K562 (cell line): ENCODE data around the gene CSNK1D. TPM values are rescaled to one million over a fixed set of nuclear protein-coding genes. Genes with fewer than 3 reads are reported as not detected.

Experiments used
- ATAC-seq: fragments of 200-7000 bp; cut with Tn5 transposase; 3 replicates; pipeline ENCODE4 v1.9.1; 2020; ENCODE audit warnings: moderate library complexity
- BruUV-seq: library from RNA; stranded (reverse); fragments of 400-500 nt; replicated peaks from 2 replicates; lab custom pipeline; 2021; lab: Mats Ljungman, UMichigan
- CTCF ChIA-PET: fragments of 300-600 bp; formaldehyde crosslinking; extraction: SDS; loops from one replicate; lab custom pipeline; 2021; ENCODE audit warnings: low intra/inter-chr PET ratio; lab: Yijun Ruan, JAX
- POLR2A ChIA-PET: fragments of 300-600, 350-650 bp; sonication (Branson Sonifier 250); formaldehyde crosslinking; extraction: SDS; loops from one replicate; lab custom pipeline; 2021; ENCODE audit warnings: antibody characterized with exemption, inconsistent platforms; lab: Yijun Ruan, JAX
- DNase-seq, 4 experiments: peaks; one replicate each; pipeline versions ENCODE4 v3.0.0 to v3.0.0-alpha.2; 2011 to 2018; ENCODE audit warnings: low spot score in 3 of 4, mixed read lengths in 3 of 4; ENCODE audit errors: extremely low read depth in 1 of 4
- FAIRE-seq: peaks from 2 replicates; lab custom pipeline; 2011; peaks lifted over from hg19 to GRCh38; lab: Jason Lieb, UNC
- H2AFZ ChIP-seq: 2 replicates; pipeline ENCODE4 v1.6.0; 2011; ENCODE audit warnings: low read depth, low read length, control low read depth, inconsistent platforms
- H3K27ac ChIP-seq: fragments of 200-600 bp; 3 replicates; pipeline ENCODE4 v1.8.0; 2011; ENCODE audit warnings: low read depth, mild to moderate bottlenecking, control low read depth, inconsistent platforms, low read length, moderate library complexity, mixed read lengths; ENCODE audit errors: extremely low read depth
- H3K27me3 ChIP-seq, 2 experiments: fragments of 300-600 bp in 1 of 2; 2 replicates in 1 of 2; 3 replicates in 1 of 2; pipeline versions ENCODE4 v1.6.0 to v1.8.0; 2011; ENCODE audit warnings: inconsistent platforms in 2 of 2, low read length in 2 of 2, mild to moderate bottlenecking in 1 of 2, mixed read lengths in 1 of 2, moderate library complexity in 1 of 2; ENCODE audit not compliant: control insufficient read depth in 2 of 2, insufficient read depth in 2 of 2
- H3K36me3 ChIP-seq: fragments of 300-600 bp; 3 replicates; pipeline ENCODE4 v1.8.0; 2011; ENCODE audit warnings: mild to moderate bottlenecking, low read length, inconsistent platforms; ENCODE audit not compliant: control insufficient read depth, insufficient read depth
- H3K4me1 ChIP-seq, 2 experiments: fragments of 200-600 bp in 1 of 2; replicated peaks in 1 of 2; 2 replicates in 1 of 2; 3 replicates in 1 of 2; pipeline versions ENCODE4 v1.5.1 to v1.8.0; 2011; ENCODE audit warnings: inconsistent platforms in 2 of 2, low read length in 2 of 2, mild to moderate bottlenecking in 1 of 2, mixed read lengths in 1 of 2, moderate library complexity in 1 of 2; ENCODE audit not compliant: control insufficient read depth in 2 of 2, insufficient read depth in 2 of 2
- H3K4me2 ChIP-seq: 2 replicates; pipeline ENCODE4 v1.6.1; 2011; ENCODE audit warnings: low read length, control low read depth, inconsistent platforms, mixed read lengths; ENCODE audit not compliant: insufficient read depth
- H3K4me3 ChIP-seq: fragments of 200-600 bp; sonication (generic), shearing (Covaris generic); 2 replicates; pipeline ENCODE4 v1.5.1; 2016; ENCODE audit warnings: control low read depth, inconsistent platforms
- H3K79me2 ChIP-seq: fragments of 200-600 bp; 3 replicates; pipeline ENCODE4 v1.8.0; 2011; ENCODE audit warnings: low read length, inconsistent platforms; ENCODE audit not compliant: control insufficient read depth, insufficient read depth
- H3K9ac ChIP-seq, 2 experiments: 2 replicates each; pipeline versions ENCODE4 v1.6.0 to v1.6.1; 2011; ENCODE audit warnings: low read depth in 2 of 2, low read length in 2 of 2, control low read depth in 1 of 2, inconsistent platforms in 1 of 2, mild to moderate bottlenecking in 1 of 2, mixed read lengths in 1 of 2; ENCODE audit not compliant: insufficient read depth in 1 of 2
- H3K9me1 ChIP-seq: one replicate; pipeline ENCODE4 v1.6.0; 2011; ENCODE audit warnings: inconsistent platforms, mild to moderate bottlenecking, low read length, moderate library complexity; ENCODE audit not compliant: control insufficient read depth, insufficient read depth
- H3K9me3 ChIP-seq: replicated peaks from 2 replicates; pipeline ENCODE4 v1.5.1; 2011; ENCODE audit warnings: low read depth, low read length, inconsistent platforms; ENCODE audit not compliant: control insufficient read depth, insufficient read depth
- H4K20me1 ChIP-seq: replicated peaks from 2 replicates; pipeline ENCODE4 v1.6.1; 2011; ENCODE audit warnings: low read length, inconsistent platforms, mixed read lengths; ENCODE audit not compliant: control insufficient read depth, insufficient read depth
- BCOR ChIP-seq: fragments of 450-650 bp; IDR thresholded peaks from 2 replicates; pipeline ENCODE4 v1.6.1; 2016
- MYNN ChIP-seq, 2 experiments: sonication (generic); formaldehyde crosslinking in 1 of 2; IDR thresholded peaks; 2 replicates each; pipeline versions ENCODE4 v1.5.0 to v1.6.1; 2016 to 2020; ENCODE audit warnings: antibody characterized with exemption in 1 of 2, missing genetic modification reagents in 1 of 2
- RCOR1 ChIP-seq, 2 experiments: IDR thresholded peaks; 2 replicates each; pipeline ENCODE4 v1.6.1; 2012; ENCODE audit warnings: low read depth in 2 of 2, low read length in 2 of 2, borderline replicate concordance in 1 of 2, improper control_type of control experiment in 1 of 2
- TEAD4 ChIP-seq, 2 experiments: sonication (generic) in 1 of 2; formaldehyde crosslinking in 1 of 2; IDR thresholded peaks; 2 replicates each; pipeline versions ENCODE4 v1.6.1 to v1.8.0; 2012 to 2022; ENCODE audit warnings: borderline replicate concordance in 1 of 2, inconsistent platforms in 1 of 2, low read length in 1 of 2, mild to moderate bottlenecking in 1 of 2, missing genetic modification reagents in 1 of 2
- ZNF766 ChIP-seq: fragments of 200-800 bp; sonication (Bioruptor generic); conservative IDR thresholded peaks from 2 replicates; pipeline ENCODE4 v1.6.1; 2016; ENCODE audit warnings: missing genetic modification characterization, missing compliant biosample characterization
- WGBS: fragments of 100-300 bp; shearing (Covaris generic); methylation state at CpG from one replicate; pipeline ENCODE4 v1.1.6; 2016; ENCODE audit warnings: low coverage, mixed read lengths; ENCODE audit not compliant: insufficient coverage; ENCODE audit errors: missing lambda C conversion rate; 5-methylcytosine and 5-hydroxymethylcytosine counted together
- in situ Hi-C: fragments of 300-500 bp; cut with MboI; formaldehyde crosslinking; loops from 4 replicates; pipeline ENCODE4 v1.15.0; 2018; ENCODE audit warnings: inconsistent platforms, mixed read lengths
- intact Hi-C: fragments of 100-400 bp; cut with micrococcal nuclease; formaldehyde crosslinking; loops from 2 replicates; pipeline ENCODE4 v1.14.2; 2022
- polyA plus RNA-seq, 8 experiments: library from polyadenylated mRNA; depleted of rRNA in 4 of 8; stranded (reverse) in 5 of 8; unstranded in 3 of 8; fragments of >200 nt; fragmentation: Nextera tagmentation in 2 of 8; fragmentation: Illumina TruSeq in 1 of 8; extraction: Ambion mirVana in 2 of 8; extraction: Trizol in 1 of 8; gene quantifications; 2 replicates each; pipeline versions ENCODE4 v1.2.1 to v1.2.3, GENCODE V29; 2011 to 2014; ENCODE audit warnings: inconsistent platforms in 1 of 8, missing spikeins in 1 of 8
- total RNA-seq, 7 experiments: library from RNA; depleted of rRNA in 6 of 7; stranded (reverse); fragments of >200 nt in 6 of 7; fragmentation: Illumina TruSeq in 2 of 7; extraction: Trizol in 2 of 7; gene quantifications; 2 replicates each; pipeline versions ENCODE4 v1.2.1 to v1.2.3, GENCODE V29; 2011 to 2021; ENCODE audit warnings: low replicate concordance in 1 of 7
- TF ChIP-seq, protein P1 (sequence below): sonication (generic); formaldehyde crosslinking; IDR thresholded peaks from 2 replicates; pipeline ENCODE4 v1.8.0; 2022; ENCODE audit warnings: missing genetic modification reagents, mild to moderate bottlenecking, moderate library complexity, borderline replicate concordance
- TF ChIP-seq, protein P2 (sequence below): fragments of 450-650 bp; IDR thresholded peaks from 2 replicates; pipeline ENCODE4 v1.6.1; 2018; ENCODE audit not compliant: partially characterized antibody
- TF ChIP-seq, protein P3 (sequence below): fragments of 450-650 bp; formaldehyde crosslinking; IDR thresholded peaks from 2 replicates; pipeline ENCODE4 v1.4.0; 2022; ENCODE audit warnings: missing genetic modification characterization
- TF ChIP-seq, protein P4 (sequence below), 3 experiments: fragments of 200-800 bp in 1 of 3; sonication (Bioruptor generic) in 1 of 3; sonication (generic) in 1 of 3; formaldehyde crosslinking in 1 of 3; IDR thresholded peaks; 2 replicates each; pipeline versions ENCODE4 v1.6.1 to v1.8.0; 2016 to 2022; ENCODE audit warnings: mild to moderate bottlenecking in 2 of 3, missing compliant biosample characterization in 2 of 3, missing genetic modification characterization in 2 of 3, missing genetic modification reagents in 1 of 3

Gene CSNK1D
- total and polyA plus RNA-seq, 9 of the 15 experiments (the other 6 are each of a cell fraction or from before 2014, with no cell fraction given) = 6.5 to 133 (median 41.3) TPM

DNA sequence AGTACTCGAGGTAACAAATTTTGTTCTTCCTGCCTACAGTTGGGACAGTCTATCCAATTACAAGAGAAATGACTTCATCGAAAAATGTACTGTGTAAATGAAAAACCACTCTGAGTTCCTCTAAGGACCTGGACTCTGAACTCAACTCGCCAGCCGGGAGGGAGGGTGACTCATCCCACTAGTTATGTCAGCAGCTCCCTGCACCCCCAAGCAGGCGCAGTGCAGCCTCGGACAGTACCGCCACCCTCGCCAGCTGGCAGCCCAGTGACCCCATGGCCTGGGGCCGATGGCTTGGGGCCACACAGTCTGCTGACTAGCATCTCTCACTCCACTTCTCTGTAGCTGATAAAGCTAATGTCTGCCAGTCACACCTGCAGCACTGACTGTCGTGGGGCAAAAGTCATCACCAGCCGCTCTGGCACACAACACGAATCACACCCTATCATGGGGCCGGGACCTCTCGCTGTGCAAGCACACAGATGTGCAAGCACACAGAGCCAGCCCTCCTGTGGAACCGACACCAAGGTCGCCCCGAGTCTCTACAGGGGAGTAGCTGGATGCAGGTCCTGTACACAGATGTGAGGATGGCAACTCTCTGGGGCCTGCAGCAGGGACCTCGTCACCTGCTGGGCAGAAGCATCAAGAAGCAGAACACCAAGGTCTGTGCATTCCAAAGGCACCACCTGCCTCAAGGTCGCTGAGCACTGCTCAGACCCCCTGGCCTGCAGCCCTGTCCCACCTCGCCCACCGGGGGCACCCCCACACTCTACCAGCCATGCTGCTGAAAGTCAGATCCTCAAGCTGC lies 5.7 kb downstream of the CSNK1D start:
- Histone ChIP-seq H3K4me3 (no peak overlapping the region; the same call in 1 of the 2 replicates), H4K20me1 (peaks cover 68% of the 10 kb centered on the region), H3K27me3 (no peaks in the 10 kb centered on the region), H3K9me3 (no peaks in the 10 kb centered on the region), H3K4me1 (peaks cover 41 to 57% of the 10 kb centered on the region in 2 experiments), H3K9ac (peak overlapping the region; percentile 45 to 93), H3K27ac (peak overlapping the region; percentile 75), H3K36me3 (peaks cover 94% of the 10 kb centered on the region), H3K9me1 (peaks cover 16% of the 10 kb centered on the region), H3K4me2 (peak overlapping the region; percentile 74), H3K79me2 (peaks cover 97% of the 10 kb centered on the region), H2AFZ (no peak overlapping the region)
- WGBS = 15% methylated on average over 21 of the region's 21 CpGs
- FAIRE-seq (peak; percentile 89), ATAC-seq (peak; percentile 92), DNase-seq (peak in 3 of 4 experiments; percentile 45 to 83 (median 69))
- no TSS peak for BruUV-seq
- POLR2A ChIA-PET = interaction anchor here (0.5 to 2.7 kb wide), 9 partner anchors 8 to 660 kb away, joined by 3 to 20 read pairs (median 3); no protein-coding TSS in a partner anchor
- intact Hi-C loops (no loop called here), in situ Hi-C loops (no loop called here)
- CTCF ChIA-PET = no interaction called here
- TF ChIP-seq TEAD4 (IDR thresholded peaks at IDR 0.05; ENCODE audit: low read length) (0 out of 2 replicates have a peak, but pooled peaks have one; percentile 32), TEAD4 (CRISPR knock-in tag; IDR thresholded peaks at IDR 0.05; ENCODE audit: borderline replicate concordance) (no peak), BCOR (no peak), ZNF766 (CRISPR knock-in tag) (no peak), RCOR1 (IDR thresholded peaks at IDR 0.05; ENCODE audit: borderline replicate concordance in 1 of 2, low read depth in 2 of 2, low read length in 2 of 2) (peak in 1 of 2 experiments; percentile 17; a peak in 1 of 4 replicates), MYNN (IDR thresholded peaks at IDR 0.05) (peak; percentile 30; the same call in 1 of the 2 replicates), MYNN (CRISPR knock-in tag; IDR thresholded peaks at IDR 0.05) (no peak)
- TF ChIP-seq, protein P1, sequence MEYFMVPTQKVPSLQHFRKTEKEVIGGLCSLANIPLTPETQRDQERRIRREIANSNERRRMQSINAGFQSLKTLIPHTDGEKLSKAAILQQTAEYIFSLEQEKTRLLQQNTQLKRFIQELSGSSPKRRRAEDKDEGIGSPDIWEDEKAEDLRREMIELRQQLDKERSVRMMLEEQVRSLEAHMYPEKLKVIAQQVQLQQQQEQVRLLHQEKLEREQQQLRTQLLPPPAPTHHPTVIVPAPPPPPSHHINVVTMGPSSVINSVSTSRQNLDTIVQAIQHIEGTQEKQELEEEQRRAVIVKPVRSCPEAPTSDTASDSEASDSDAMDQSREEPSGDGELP (CRISPR knock-in tag) = peak; percentile 92
- TF ChIP-seq, protein P2, sequence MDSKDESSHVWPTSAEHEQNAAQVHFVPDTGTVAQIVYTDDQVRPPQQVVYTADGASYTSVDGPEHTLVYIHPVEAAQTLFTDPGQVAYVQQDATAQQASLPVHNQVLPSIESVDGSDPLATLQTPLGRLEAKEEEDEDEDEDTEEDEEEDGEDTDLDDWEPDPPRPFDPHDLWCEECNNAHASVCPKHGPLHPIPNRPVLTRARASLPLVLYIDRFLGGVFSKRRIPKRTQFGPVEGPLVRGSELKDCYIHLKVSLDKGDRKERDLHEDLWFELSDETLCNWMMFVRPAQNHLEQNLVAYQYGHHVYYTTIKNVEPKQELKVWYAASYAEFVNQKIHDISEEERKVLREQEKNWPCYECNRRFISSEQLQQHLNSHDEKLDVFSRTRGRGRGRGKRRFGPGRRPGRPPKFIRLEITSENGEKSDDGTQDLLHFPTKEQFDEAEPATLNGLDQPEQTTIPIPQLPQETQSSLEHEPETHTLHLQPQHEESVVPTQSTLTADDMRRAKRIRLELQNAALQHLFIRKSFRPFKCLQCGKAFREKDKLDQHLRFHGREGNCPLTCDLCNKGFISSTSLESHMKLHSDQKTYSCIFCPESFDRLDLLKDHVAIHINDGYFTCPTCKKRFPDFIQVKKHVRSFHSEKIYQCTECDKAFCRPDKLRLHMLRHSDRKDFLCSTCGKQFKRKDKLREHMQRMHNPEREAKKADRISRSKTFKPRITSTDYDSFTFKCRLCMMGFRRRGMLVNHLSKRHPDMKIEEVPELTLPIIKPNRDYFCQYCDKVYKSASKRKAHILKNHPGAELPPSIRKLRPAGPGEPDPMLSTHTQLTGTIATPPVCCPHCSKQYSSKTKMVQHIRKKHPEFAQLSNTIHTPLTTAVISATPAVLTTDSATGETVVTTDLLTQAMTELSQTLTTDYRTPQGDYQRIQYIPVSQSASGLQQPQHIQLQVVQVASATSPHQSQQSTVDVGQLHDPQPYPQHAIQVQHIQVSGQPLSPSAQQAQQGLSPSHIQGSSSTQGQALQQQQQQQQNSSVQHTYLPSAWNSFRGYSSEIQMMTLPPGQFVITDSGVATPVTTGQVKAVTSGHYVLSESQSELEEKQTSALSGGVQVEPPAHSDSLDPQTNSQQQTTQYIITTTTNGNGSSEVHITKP = peak; percentile 44
- TF ChIP-seq, protein P3, sequence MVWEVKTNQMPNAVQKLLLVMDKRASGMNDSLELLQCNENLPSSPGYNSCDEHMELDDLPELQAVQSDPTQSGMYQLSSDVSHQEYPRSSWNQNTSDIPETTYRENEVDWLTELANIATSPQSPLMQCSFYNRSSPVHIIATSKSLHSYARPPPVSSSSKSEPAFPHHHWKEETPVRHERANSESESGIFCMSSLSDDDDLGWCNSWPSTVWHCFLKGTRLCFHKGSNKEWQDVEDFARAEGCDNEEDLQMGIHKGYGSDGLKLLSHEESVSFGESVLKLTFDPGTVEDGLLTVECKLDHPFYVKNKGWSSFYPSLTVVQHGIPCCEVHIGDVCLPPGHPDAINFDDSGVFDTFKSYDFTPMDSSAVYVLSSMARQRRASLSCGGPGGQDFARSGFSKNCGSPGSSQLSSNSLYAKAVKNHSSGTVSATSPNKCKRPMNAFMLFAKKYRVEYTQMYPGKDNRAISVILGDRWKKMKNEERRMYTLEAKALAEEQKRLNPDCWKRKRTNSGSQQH (CRISPR knock-in tag) = no peak
- TF ChIP-seq, protein P4, sequence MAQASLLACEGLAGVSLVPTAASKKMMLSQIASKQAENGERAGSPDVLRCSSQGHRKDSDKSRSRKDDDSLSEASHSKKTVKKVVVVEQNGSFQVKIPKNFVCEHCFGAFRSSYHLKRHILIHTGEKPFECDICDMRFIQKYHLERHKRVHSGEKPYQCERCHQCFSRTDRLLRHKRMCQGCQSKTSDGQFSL (CRISPR knock-in tag; IDR thresholded peaks at IDR 0.05) = peak; percentile 95
- TF ChIP-seq, protein P4 (tag; IDR thresholded peaks at IDR 0.05) = peak in 1 of 2 experiments; percentile 74; a peak in 2 of 4 replicates
